ENCODE measurements around the gene KRT38.

KRT38 gene

GRCh38 chr17:41440531-41441033, at the start of gene KRT38:
KRT38 (minus strand) TSS chr17:41440983; CDS start chr17:41440921, 62 bp downstream.
- DNase-seq = no peak

- DNase-seq = no peak
These were observed 48.7 kb upstream of the KRT38 start, which contains the start of gene KRT36 for GRCh38 chr17:41489531-41489930. KRT36 (minus strand) TSS chr17:41489910; CDS start chr17:41489864, 46 bp downstream.

GRCh38 chr17:41486809-41487530, 46.2 kb upstream of the KRT38 start:
- peak; percentile 6 to 19 for DNase-seq

- DNase-seq = no peak
These were observed 45.5 kb upstream of the KRT38 start for GRCh38 chr17:41486316-41486715.

GRCh38 chr17:41484920-41485904, 44.4 kb upstream of the KRT38 start:
- no peak for DNase-seq

GRCh38 chr17:41483991-41484826, 43.4 kb upstream of the KRT38 start:
- DNase-seq = no peak

GRCh38 chr17:41483531-41483930, 42.7 kb upstream of the KRT38 start:
- no peak for DNase-seq

GRCh38 chr17:41481036-41481435, 40.3 kb upstream of the KRT38 start, which contains the start of gene KRT35:
KRT35 (minus strand) TSS chr17:41481151; CDS start chr17:41481097, 54 bp downstream.
- no peak for DNase-seq

GRCh38 chr17:41480581-41480980, 39.8 kb upstream of the KRT38 start:
- no peak for DNase-seq

GRCh38 chr17:41480136-41480535, 39.4 kb upstream of the KRT38 start:
- DNase-seq = no peak

- DNase-seq = no peak
These were observed 37.5 kb upstream of the KRT38 start for GRCh38 chr17:41478237-41478636.

- no peak for DNase-seq
These were observed 36.4 kb upstream of the KRT38 start for GRCh38 chr17:41476866-41477815.

- no peak for DNase-seq
These were observed 34.6 kb upstream of the KRT38 start for GRCh38 chr17:41475421-41475820.

GRCh38 chr17:41474863-41475262, 34.1 kb upstream of the KRT38 start:
- DNase-seq = no peak

- DNase-seq = no peak
These were observed 27.6 kb upstream of the KRT38 start for GRCh38 chr17:41468346-41468745.

GRCh38 chr17:41467561-41467960, 26.8 kb upstream of the KRT38 start:
- DNase-seq = no peak

GRCh38 chr17:41466988-41467387, 26.2 kb upstream of the KRT38 start, which contains the start of gene KRT32:
KRT32 (minus strand) TSS chr17:41467386; CDS start chr17:41467325, 61 bp downstream.
- DNase-seq = no peak

GRCh38 chr17:41464682-41465081, 23.9 kb upstream of the KRT38 start:
- no peak for DNase-seq

- DNase-seq = no peak
These were observed 23.4 kb upstream of the KRT38 start for GRCh38 chr17:41464173-41464572.

- no peak for DNase-seq
These were observed 23.0 kb upstream of the KRT38 start for GRCh38 chr17:41463746-41464145.

GRCh38 chr17:41462705-41463104, 21.9 kb upstream of the KRT38 start:
- no peak for DNase-seq
